SKM-1 (cell line): Measurements from ENCODE around the gene GDPD4.

Source experiments
- DNase-seq: peaks from one replicate; lab custom pipeline; 2025; ENCODE audit not compliant: unreplicated experiment; lab: John Stamatoyannopoulos, UW

GDPD4 gene, protein sequence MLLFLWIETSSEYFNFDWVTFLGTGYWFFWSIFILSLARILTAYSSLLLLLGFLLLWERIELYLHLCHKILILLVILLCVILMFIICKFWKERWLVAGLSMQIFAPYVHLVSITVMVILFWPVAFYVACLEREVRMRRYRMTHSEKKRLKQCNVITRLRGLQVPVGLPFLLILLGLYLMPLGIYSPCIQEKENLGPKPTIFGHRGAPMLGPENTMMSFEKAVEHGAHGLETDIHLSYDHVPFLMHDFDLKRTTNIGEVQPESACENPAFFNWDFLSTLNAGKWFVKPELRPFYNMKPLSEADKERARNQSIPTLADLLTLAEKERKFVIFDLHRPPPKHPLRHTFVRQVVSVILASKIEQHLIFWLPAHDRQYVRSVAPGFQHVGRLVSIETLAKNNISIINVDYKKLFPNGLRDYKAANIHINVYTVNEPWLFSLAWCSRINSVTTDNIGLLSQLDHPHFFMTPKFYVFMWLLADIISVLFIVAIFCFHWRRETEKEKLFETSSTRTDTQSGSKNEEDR

DNA sequence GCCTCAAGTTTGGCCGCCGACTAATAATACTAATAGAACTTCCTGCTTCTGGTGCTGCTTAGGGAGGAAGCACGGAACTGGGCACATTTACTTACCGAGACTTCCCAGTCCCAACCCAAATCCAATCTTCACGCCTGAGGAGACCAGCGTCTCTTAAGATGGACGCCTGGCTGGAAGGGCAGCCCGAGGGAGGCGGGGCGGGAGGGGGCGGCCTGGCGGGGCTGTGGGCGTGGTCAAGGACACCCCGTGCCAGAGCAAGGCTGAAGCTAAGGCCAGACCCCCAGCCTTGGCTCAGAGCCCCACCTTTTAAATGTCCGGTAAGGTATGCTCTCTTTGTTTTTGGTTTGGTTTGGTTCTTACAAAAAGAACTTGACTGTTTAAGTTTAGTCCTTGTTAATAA, at the start of gene GDPD4:
Gene GDPD4 (minus strand): TSS at position 177 of the 400 bp plus-strand sequence. CDS start 16,549 bp downstream, outside the sequence.
- no peak for DNase-seq

DNA sequence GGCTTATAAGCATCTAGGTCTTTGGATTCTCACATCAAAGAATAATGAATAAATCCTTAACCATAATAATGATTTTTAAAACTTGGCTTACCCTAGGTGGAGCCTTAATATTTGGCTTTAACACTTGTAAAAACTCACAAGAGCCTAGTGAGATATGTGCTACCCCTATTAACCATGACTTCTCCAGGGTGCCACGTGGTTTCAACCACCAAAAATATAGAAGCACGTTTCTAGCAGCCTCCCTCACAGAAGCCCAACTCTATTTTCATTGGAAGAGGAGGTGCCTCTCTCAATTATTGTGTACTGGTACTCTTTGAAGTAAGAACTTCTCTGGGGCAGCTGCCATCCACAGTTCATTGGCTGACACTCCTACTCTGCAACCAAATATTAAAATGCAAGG, 46.5 kb upstream of the GDPD4 start:
- DNase-seq = no peak

DNA sequence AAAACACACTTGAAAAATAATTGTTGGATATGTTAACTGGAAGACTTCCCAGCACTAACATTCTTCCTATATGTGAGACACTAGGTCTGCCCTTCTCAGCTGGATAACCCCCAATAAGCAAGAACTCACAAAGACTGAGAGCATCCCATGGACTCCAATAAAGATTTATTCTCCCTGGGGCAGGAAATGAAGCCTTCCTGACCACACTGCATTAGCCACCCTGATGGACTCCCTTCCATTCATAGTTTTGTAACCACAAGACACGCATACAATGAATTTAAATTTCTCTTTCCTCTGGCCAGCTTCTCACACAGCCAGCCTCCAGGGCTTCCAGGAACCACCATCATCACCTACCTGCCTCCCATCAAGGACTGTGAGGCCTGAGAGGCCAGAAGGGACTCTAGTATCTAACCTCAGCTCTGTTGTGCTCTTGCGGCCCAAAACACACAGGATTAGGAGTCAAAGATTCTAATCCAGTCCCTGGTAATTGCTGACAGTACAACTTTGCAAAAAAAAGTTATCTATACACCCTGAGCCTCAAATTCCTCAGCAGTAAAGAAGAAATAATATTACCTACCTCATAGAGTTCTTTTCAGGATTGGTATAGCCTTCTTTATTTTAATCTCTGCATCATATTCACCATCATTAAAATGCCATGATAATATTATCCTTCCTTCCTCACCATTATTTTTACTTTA, 45.6 kb upstream of the GDPD4 start:
- DNase-seq = no peak

DNA sequence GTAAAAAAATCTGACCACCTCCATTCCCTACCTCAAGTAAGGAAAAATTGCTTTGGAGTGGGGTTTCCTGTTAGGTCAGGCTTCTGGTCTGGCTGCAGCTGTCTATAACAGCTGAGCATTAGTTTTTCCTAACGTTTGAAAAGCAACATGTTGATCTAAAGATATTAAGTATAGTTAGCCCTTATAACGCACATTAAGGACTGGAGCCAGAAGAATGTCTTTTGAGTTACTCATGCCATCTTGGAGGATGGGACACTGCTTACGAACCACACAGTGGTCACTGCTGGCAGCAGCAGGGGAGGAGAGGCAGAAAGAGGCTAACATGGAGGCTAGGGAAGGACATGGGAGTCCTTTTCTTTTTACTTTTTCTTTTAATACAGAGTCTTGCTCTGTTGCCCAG, 44.1 kb upstream of the GDPD4 start:
- DNase-seq = no peak

DNA sequence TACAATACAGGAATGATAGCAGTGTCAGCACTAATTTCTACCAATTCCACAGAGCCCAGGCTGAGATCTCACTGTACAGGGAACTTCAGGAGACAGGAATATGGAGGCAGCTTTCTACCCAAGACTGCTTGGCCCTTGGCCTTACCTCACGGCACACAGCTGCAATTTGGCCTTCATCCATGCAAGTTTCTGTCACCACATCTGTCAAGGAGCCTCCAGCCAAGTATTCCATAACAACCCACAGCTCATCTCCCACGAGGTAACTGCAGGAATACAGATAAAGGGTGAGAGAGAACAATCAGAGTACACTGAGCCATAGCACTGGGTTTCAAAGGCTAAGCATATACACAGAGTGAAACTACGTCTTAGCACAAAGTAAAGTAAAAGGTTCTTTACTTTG, 39.0 kb upstream of the GDPD4 start:
- DNase-seq = no peak

DNA sequence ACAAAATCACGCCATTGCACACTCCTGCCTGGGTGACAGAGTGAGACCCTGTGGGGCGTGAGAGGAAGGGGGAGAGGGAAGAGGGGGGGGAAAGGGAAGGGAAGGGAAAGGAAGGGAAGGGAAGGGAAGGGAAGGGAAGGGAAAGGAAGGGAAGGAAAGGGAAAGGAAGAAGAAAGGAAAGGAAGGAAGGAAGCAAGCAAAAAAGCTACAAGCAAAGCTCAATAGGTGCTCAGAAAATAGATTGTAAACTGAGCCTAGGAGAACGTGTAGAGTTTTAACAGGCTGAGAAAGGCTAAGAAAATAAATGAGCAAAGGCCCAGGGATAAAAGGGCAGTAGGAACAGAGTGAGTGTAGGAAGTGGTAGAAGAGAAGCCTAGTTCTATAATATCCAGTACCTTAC, 30.8 kb upstream of the GDPD4 start:
- no peak for DNase-seq

DNA sequence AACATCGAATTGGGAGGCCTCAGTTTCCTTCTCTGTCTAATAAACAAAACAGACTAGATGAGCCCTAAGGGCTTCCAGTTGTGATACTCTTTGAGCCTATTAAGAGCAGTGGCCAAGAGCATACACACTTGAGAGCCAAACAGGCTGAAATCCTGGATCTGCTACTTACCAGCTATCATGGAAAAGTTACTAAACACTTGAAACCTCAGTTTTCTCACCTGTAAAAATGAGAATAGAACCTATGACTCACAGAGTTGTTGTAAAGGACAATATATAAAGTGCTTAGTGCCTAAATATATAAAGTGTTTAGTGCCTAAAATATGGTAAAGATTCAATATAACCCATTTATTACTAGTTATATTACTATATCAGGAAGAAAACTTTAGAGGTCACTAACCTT, 23.7 kb upstream of the GDPD4 start:
- no peak for DNase-seq

DNA sequence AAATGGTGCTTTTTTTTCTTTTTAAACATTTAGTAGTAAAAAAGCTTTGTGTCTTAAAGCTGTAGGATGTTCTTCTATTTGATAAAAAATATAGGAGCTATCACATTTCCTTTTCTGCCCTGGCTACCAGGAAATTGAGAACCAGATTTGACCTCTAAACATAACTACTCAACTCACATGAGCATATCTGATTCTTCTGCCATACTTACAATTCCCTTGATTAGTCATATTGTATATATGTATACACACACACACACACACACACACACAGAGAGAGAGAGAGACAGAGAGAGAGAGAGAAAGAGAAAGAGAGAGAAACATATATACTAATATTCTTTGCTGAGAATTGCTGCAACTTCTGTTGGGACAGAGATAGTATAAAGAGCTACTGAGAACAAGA, 23.0 kb upstream of the GDPD4 start:
- no peak for DNase-seq

DNA sequence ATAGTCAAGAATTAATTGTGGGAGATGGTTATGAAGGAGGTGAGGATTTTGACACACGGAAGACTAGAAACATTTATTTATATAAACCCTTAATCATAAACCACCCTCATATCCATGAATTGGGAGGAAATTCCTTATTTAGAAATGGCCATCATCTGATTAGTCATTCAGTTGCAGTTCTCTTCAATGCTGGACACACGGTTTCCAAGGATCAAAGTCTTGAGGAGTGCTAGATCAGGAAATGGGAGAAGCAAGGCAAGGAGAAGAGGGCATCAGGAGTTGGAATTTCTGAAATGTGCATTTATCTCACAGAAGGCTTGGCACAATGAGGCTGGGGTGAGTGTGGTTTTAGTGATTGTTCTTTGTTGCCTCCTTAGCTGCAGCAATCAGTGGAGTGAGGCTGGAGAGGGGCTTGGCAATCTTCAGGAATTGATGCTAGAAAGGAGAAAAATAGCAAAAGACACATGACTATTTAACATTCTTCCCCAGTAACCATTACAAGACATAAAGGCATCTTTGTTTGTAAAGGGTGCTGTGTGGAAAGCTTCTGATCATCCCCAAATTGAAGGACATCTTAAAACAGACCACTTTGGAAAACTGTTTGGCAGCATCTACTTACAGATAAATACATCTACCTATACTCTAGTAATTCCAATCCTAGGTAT, 21.6 kb upstream of the GDPD4 start:
- DNase-seq = no peak

DNA sequence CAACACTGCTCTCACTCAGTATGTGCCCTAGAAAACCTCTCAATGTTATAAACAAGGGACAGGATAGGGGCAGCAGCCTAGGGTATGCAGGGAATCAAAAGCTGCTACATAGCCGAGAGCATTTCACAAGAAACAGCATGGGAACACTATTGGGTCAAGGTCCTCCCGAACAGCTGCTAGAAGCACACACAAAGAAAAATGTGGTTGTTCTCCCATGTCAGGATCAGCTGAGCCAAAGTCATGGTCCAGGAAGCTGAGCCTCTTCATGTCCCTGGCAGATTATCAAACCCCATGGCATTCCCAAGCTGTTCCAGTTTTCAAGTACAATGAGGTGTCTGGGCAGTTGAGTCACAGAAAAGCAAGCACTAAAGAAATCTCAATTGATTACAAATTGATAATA, 21.0 kb upstream of the GDPD4 start:
- no peak for DNase-seq

DNA sequence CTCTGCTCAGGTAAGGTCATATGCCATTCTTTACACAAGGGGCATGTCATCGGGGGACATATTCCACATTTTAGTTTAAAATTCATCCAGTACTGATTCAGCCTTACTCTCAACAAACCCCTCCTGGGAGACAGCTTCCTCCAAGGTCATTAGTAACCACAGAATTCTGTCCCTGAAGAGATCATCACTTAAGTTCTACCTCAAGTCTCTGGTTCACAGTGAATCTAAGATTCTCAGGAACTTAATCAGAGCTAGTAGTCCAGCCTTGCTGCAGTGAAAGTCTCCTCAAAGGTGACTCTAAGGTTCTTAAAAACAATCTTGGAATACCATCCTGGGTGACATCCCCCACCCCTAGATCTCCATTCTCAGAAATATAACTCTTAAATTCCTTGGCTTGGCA, 18.9 kb upstream of the GDPD4 start:
- no peak for DNase-seq

DNA sequence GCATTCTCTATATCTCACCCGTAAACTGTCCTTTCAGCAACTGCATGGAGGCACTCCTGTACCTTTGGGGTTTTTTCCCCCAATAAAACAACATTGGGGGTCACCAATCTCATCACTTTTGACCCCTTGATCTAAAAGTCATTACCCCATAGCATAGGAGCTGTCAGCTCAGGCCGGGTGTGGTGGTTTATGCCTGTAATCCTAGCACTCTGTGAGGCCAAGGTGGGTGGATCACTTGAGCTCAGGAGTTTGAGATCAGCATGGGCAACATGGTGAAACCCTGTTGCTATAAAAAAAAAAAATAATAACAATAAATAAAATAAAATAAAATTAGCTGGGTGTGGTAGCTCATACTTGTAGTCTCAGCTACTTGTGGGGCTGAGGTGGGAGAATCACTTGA, 17.1 kb upstream of the GDPD4 start:
- no peak for DNase-seq

DNA sequence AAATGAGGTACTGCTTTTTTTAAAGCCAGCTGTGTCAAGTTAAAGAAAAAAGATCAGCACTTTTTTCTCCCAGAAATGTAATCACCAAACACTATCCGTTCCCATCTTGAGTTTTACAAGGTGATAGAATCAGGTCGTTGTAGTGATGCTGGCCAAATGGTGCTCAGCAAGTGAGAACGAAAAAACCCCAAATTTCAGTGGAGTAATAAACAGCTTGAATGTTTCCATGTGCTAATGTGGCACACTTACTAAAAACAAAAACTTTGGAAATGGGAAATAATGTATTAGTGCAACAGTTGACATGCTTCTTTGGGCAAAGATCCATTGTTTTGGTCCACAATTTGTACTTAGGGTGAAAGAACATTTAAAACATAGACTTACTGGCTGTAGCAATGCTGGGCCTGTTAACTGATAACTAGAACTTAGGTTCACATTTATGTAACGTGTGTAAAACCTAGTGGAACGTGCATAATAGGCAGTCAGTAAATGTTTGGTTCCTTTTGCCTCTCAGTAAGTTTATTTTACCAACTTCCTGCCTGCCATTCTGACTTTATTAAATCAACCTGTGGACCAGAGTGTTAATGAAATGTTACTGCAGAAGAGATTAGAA, 15.4 kb upstream of the GDPD4 start:
- DNase-seq = no peak

DNA sequence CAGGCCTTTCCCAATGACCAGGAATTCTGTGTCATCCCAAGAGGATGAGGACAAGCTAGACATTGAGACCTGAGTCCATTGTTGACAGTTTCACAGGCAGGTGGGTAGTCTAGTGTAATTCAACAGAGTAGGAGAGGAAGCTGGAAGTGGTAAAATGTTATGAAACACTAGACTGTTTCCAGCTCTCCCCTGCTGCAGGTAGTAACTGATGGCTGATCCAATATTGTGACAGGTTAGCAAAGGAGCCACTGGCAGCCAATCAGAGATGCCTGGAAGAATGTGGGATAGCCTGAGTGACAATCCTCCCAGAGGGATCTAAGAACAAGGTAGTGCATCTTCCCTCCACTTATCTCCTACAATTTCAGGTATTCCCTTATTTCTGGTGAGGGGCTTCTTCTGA, 10.6 kb upstream of the GDPD4 start:
- DNase-seq = no peak

DNA sequence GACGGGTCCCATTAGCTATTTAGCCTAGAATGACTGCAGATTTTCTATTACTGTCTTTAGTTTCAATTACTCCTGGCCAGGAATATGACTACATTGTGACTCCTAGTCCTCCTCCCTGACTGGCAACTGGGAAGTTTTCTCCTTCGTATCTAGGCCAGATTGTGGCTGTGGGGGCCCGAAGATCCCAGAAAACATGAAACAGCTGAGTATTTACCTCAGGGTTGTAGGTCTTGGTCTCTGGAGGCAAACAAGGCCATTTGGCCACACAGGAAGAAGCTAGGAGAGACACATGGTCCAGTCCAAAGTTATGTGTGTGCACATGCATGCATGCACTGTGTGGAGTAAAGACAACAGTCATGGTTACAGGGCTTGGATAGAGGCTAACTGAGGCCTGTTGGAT, 10.2 kb upstream of the GDPD4 start:
- DNase-seq = no peak

DNA sequence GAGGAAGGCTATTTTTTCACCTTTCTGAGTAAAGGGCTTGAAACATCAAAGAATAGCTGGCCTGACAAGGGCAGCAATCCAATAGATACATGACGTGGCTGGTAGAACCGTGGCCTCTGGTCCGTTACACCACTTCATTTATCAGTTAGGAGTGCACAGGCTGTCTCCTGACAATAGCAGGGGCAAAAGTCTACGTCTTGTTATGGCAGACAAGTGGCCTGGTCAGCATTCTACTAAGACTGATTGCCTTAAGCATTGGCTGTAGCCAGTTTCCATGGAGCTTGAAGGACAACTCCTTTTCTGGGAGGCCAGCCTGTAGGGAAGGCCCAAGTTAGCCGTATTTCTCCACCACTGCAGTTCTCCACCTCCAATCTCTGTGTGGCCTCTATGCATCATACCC, 9.2 kb upstream of the GDPD4 start:
- no peak for DNase-seq

DNA sequence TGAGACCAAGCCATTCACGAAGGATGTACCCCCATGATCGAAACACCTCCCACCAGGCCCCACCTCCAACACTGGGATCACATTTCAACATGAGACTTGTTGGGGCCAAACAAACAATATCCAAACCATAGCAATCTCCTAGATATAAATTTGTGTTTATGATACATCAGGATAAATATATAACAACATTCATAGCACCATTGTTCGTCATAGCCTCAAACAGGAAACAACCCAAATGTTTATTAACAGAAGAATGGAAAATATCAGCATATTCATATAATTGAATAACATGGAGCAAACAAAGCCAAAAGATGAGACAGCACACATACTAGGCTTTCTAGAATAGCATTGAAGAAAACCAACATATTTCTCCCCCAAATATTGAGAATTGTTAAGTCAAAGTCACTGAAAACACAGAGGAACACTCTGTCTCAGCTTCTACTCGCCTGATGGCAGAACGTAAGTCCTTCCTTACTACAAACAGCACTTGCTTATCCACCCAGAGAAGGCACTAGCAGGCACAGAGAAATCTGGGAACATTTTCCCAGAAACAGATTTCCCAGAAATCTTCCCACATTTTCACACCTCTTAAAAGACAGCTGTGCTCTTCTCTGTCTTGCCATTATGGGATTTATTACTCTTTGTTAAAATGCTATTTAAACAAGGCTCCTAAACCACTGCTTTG, 8.1 kb upstream of the GDPD4 start:
- no peak for DNase-seq

DNA sequence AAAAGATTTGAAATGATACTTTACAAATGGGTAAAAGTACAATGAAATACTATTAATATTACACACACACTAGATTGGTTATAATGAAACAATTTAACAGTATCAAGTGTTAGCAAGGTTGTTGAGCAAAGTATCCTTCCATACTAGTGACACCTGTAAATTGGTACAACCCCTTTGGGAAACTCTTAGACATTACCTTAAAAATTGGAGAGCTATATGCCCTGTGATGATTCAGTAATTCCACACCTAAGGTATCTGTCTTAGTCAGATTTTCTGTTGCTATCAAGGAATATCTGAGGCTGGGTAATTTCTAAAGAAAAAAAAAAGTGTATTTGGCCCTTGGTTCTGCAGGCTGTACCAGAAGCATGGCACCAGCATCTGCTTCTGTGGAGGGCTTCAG, 7.4 kb upstream of the GDPD4 start:
- no peak for DNase-seq

DNA sequence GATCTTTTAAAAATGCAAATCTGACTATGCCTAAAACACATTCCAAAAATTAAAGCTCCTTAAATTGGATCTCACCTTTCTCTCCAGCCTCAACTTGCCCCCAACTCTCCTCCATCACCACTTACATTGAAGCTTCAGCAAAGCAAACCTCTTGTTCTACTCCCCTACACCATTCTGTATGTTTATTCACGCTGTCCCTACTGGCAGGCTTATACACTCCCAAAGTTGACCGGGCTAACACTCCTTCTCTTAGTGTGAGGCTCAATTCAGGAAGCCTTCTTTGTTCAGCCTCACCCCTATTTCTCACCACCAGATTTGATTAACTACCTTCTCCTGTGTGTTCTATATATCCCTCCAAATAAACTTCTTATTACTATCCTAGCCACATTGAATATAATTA, 1.8 kb upstream of the GDPD4 start:
- DNase-seq = no peak

DNA sequence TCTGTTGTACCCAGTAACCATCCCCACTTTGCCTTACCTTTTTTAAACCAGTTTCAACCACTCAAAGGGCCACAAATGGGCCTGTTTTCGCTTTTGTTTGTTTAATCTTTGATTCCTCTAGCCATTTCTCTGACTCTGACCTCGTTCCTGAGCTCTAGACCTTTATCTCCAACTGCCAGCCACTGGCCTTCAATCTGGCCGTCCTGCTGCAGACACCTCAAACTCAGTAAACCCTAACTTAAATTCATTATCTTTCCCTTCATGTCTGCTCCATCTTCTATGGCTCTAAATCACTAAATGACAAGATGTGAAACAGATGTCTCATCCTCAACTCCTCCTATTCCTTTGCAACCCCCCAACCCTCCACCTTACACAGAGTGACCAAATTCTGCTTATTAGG, 1.3 kb upstream of the GDPD4 start:
- DNase-seq = no peak

DNA sequence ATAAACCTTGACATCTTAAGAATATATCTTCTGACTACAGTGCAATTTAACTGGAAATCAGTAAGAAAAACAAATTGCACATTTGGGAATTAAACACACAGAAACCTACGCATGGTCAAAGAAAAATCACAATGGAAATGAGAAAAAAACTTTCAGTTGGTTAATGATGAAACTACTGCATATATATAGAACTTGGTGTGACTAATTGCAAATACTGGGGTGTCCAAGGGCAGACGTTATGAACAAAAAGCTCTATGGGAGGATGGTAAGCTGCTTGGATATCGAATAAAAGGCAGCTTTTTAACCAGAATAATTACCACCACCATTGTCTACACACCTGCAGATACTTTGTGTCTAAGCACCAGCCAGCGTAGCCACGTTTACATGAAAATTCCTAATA, 791 bp downstream of the GDPD4 start:
- no peak for DNase-seq
